ENCODE measurements around the gene SERF1B. TPM values are rescaled to one million over a fixed set of nuclear protein-coding genes. Genes with fewer than 3 reads are reported as not detected.
"Not testable (repeated sequence)": the region's sequence is repeated elsewhere in the genome, so short reads cannot be mapped to it uniquely, and the experiment has no call there.

Gene SERF1B
- total RNA-seq (10 to 100 TPM in 4 of 5 donors, 1 to 10 TPM in 1; 1.8 to 34.8 (median 22.0) TPM), polyA plus RNA-seq (10 to 100 TPM; 37.0 to 47.9 (median 41.6) TPM)
- long read RNA-seq, donor 1, partial matches to known transcripts: 0 of 3 reads
- long read RNA-seq, donor 1, other reads (novel, unspliced or antisense): 0 of 3 reads
- long read RNA-seq, donor 2, transcript SERF1B-202 (3 exons, 703 nt): major isoform, 5 of 10 reads
- long read RNA-seq, donor 2, partial matches to known transcripts: 0 of 10 reads
- long read RNA-seq, donor 2, other reads (novel, unspliced or antisense): 0 of 10 reads
- long read RNA-seq, donor 3, transcript SERF1B-202 (3 exons, 703 nt): major isoform, 6 of 9 reads
- long read RNA-seq, donor 3, partial matches to known transcripts: 0 of 9 reads
- long read RNA-seq, donor 3, other reads (novel, unspliced or antisense): 0 of 9 reads
- long read RNA-seq, donor 4, partial matches to known transcripts: 0 of 3 reads
- long read RNA-seq, donor 4, other reads (novel, unspliced or antisense): 0 of 3 reads
- long read RNA-seq, donor 5, transcript SERF1B-202 (3 exons, 703 nt): major isoform, 14 of 21 reads
- long read RNA-seq, donor 5, partial matches to known transcripts: 0 of 21 reads
- long read RNA-seq, donor 5, other reads (novel, unspliced or antisense): 0 of 21 reads
- long read RNA-seq, donor 6, transcript SERF1B-201 (3 exons, 1,889 nt): minor isoform, 5 of 49 reads
- long read RNA-seq, donor 6, transcript SERF1B-202 (3 exons, 703 nt): major isoform, 22 of 49 reads
- long read RNA-seq, donor 6, partial matches to known transcripts: 7 of 49 reads
- long read RNA-seq, donor 6, other reads (novel, unspliced or antisense): 9 of 49 reads
- long read RNA-seq, donor 7, transcript SERF1B-202 (3 exons, 703 nt): major isoform, 10 of 15 reads
- long read RNA-seq, donor 7, partial matches to known transcripts: 0 of 15 reads
- long read RNA-seq, donor 7, other reads (novel, unspliced or antisense): 0 of 15 reads
- long read RNA-seq, donor 8, transcript SERF1B-202 (3 exons, 703 nt): major isoform, 7 of 19 reads
- long read RNA-seq, donor 8, partial matches to known transcripts: 10 of 19 reads
- long read RNA-seq, donor 8, other reads (novel, unspliced or antisense): 0 of 19 reads
- long read RNA-seq, donor 9, transcript SERF1B-202 (3 exons, 703 nt): major isoform, 13 of 17 reads
- long read RNA-seq, donor 9, partial matches to known transcripts: 0 of 17 reads
- long read RNA-seq, donor 9, other reads (novel, unspliced or antisense): 0 of 17 reads
- long read RNA-seq, donor 10, partial matches to known transcripts: 0 of 4 reads
- long read RNA-seq, donor 10, other reads (novel, unspliced or antisense): 0 of 4 reads

DNA sequence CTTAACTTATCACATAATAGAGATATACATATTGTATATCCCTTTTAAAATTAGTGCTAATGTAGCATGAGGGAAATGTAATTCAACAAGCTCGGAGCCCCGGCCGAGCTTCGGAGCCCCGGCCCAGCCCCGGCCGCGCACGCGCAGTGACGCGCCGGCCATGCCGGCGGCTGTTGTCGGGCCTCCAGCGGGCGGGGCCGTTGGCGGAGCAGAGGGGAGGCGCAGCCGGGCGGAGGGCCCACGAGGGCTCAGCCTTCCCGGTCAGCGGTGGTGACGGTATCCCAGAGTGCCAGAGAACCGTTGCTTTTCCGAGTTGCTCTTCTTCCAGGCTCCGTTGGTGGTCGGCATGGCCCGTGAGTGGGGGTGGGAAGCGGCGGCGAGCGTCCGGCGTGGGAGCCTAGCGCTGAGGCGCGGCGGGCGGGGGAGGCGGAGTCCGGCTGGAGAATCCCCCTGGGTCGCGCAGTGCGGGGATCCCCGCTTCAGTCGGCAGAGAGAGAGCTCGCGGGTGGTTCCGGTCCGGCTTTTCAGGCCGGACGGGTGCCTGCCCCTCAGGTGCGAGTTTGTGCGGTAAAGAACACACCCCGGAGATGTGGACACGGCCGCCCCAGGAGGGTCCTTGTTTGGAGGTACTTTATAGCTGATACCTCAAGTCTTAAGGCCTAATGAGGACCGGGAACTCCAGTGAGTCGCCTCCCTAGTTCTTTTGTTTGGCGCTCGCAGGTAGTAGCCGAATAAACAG is at the start of gene SERF1B:
SERF1B (plus strand) TSS at position 146 of the 739 bp plus-strand sequence; CDS start at position 347, 201 bp downstream.
- H3K9me3 ChIP-seq; DNase-seq; H3K4me3 ChIP-seq; intact Hi-C loops (cut with DNase I; ENCODE audit: low total_unique reads); H3K4me1 ChIP-seq; H3K36me3 ChIP-seq; H3K27me3 ChIP-seq; H3K27ac ChIP-seq: not testable (repeated sequence)
- no CpG with 5 or more reads among the region's 66 CpGs for WGBS, 5 donors

DNA sequence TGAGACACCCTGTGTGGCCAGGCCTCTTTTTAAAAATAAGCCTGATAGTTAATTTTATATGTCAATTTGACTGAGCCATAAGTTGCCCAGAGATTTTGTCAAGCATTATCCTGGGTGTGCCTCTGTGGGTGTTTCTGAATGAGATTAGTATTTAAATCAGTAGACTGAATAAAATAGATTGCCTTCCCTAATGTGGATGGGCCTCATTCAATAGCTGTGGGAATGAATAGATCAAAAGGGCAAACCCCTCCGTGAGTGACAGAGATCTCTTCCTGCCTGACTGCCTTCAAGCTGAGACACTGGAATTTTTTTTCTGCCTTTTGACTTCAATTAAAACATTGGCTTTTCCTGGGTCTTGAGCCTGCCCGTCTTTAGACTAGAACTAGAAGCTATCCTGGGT is 33.3 kb upstream of the SERF1B start:
- H3K4me1 ChIP-seq; H3K36me3 ChIP-seq; H3K27ac ChIP-seq; H3K4me3 ChIP-seq; intact Hi-C loops (cut with DNase I; ENCODE audit: low total_unique reads); H3K9me3 ChIP-seq; DNase-seq; H3K27me3 ChIP-seq: not testable (repeated sequence)
- WGBS, 5 donors: no CpG with 5 or more reads among the region's 2 CpGs

DNA sequence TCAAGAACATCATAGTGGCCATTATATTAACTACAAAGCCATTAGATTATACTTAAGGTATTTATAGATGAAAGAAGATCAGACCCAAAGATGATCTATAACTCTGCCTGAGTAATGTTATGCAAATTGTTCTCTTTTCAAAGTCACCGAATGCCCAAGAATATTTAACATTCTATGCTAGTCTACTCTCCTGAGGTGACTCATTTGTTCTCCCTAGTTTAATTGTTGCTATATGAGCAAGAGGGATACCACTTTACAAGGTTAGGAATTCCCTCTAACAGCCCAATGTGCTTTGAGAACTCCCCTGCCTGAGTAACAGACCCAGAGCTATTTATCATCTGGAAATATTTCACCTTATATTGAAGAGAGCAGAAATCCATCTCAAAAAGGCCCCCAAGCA is 29.5 kb upstream of the SERF1B start:
- WGBS, 5 donors: no CpG with 5 or more reads among the region's 1 CpG

DNA sequence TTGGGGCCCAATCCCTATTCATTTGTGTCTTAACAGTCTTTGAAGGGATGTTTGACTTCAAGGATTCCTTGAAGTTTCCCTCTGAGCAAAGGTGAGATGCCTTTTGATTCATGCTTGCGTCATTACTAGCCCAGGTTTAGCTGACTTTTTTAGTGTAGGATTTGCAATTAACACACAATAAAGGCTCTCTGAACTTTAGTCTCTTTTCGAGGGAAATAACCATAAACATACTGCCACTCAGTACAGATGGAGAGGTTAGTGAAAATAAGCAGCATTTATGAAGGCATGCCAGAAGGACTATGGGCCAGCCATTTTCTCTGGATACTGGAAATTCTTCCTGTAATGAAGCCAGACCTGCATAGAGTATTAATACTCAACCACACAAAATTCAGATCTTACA is 4.4 kb upstream of the SERF1B start:
- H3K36me3 ChIP-seq; H3K27ac ChIP-seq; H3K4me3 ChIP-seq; H3K27me3 ChIP-seq; H3K4me1 ChIP-seq; intact Hi-C loops (cut with DNase I; ENCODE audit: low total_unique reads); DNase-seq; H3K9me3 ChIP-seq: not testable (repeated sequence)
- WGBS, 5 donors: no CpG with 5 or more reads among the region's 2 CpGs

More for the DNA sequence above, 29.5 kb upstream of the SERF1B start:
- H3K9me3 ChIP-seq; H3K4me1 ChIP-seq; H3K27me3 ChIP-seq; DNase-seq; H3K36me3 ChIP-seq; intact Hi-C loops (cut with DNase I; ENCODE audit: low total_unique reads); H3K4me3 ChIP-seq; H3K27ac ChIP-seq: not testable (repeated sequence)

DNA sequence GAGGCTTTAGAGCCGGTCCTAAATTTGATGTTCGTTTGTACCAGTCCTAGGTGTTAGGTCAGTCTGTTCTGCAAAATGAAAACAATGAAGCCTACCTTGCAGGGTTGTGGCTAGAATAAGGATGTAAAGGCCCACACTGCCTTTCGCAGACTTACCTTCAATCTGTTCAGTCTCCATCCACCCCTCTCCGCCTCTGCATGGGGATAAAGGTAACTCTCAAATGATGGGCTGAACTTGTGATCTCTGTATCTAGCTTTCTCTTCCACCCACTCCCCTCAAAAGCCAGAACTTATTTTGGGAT is 744 bp downstream of the SERF1B start:
- DNase-seq; intact Hi-C loops (cut with DNase I; ENCODE audit: low total_unique reads); H3K9me3 ChIP-seq; H3K4me1 ChIP-seq; H3K27me3 ChIP-seq; H3K36me3 ChIP-seq; H3K4me3 ChIP-seq; H3K27ac ChIP-seq: not testable (repeated sequence)
- WGBS, 5 donors: no CpG with 5 or more reads among the region's 4 CpGs

DNA sequence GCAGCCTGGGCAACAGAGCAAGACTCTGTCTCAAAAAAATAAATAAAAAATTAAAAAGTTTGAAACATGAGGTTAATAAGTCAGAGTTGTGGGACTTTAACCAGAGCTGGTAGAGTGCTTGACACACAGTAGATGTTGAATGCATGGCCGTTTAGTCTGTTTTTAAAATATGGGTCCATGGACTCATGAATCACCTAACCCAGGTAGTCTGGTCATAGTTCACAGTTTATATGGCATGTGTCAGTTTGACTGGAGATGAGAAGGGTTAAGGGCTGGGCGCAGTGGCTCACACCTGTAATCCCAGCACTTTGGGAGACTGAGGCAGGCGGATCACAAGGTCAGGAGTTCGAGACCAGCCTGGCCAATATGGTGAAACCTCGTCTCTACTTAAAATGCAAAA is 6.2 kb downstream of the SERF1B start:
- intact Hi-C loops (cut with DNase I; ENCODE audit: low total_unique reads); H3K36me3 ChIP-seq; H3K9me3 ChIP-seq; H3K27ac ChIP-seq; H3K4me1 ChIP-seq; H3K4me3 ChIP-seq; H3K27me3 ChIP-seq; DNase-seq: not testable (repeated sequence)
- WGBS, 5 donors: no CpG with 5 or more reads among the region's 5 CpGs

DNA sequence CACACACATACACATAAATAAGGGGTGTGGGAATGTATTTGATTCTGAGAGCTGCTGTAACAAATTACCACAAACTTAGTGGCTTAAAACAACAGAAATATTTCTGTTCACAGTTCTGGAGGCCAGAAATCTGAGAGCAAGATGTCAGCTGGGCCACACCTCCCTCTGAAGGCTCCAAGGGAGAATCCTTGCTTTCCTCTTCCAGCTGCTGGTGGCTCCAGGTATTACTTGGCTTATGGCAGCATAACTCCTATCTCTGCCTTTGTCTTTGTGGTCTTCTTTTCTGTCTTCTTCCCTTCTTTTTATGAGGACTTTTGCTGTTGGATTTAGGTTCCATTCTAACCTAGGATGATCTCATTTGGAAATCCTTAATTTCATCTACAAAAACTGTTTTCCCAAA is 16.4 kb downstream of the SERF1B start:
- H3K4me3 ChIP-seq; intact Hi-C loops (cut with DNase I; ENCODE audit: low total_unique reads); H3K36me3 ChIP-seq; H3K9me3 ChIP-seq; H3K27ac ChIP-seq; H3K27me3 ChIP-seq; DNase-seq; H3K4me1 ChIP-seq: not testable (repeated sequence)

DNA sequence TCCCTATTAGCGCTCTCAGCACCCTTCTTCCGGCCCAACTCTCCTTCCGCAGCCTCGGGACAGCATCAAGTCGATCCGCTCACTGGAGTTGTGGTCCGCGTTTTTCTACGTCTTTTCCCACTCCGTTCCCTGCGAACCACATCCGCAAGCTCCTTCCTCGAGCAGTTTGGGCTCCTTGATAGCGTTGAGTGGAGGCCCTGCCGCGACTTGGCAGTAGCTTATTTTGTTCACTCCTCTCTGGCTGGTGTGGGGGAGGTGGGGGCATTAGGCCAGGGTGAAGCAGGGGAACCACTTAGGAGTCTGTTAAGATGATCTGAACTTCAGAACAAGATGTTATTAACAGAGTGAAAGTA is 24.7 kb downstream of the SERF1B start:
- DNase-seq; H3K27ac ChIP-seq; H3K9me3 ChIP-seq; H3K4me3 ChIP-seq; H3K27me3 ChIP-seq; intact Hi-C loops (cut with DNase I; ENCODE audit: low total_unique reads); H3K36me3 ChIP-seq; H3K4me1 ChIP-seq: not testable (repeated sequence)
- WGBS, 5 donors: no CpG with 5 or more reads among the region's 16 CpGs

DNA sequence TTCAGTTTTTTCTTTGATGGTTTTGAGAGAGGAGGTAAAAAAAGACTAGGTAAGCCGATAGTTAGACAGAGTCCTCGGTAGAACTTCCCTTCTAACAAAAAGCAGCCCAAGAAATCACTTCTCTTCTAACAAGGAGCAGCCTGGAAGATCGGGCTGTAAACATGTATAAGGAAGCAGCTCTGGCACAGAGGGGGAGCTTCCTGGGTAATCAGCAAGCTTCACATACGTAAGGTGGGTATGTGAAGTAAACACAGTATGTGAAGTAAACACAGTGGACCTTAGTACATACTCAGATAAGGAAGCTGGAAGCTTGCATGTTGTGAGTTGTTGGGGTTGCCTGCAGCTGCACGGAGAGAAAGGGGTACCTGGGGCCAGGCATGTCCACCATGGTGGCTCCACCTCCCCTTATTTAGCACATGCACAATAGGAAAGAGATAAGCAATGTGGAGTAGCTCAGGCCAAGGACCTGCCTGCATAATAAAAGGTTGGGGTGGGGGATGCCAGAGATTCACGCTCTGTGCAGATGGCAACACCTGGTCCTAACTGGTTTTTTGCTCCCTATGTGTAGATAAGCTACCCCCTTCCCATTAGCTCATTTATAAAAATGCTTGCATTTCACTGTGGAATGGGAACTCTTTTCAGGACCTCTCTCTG is 31.4 kb downstream of the SERF1B start:
- DNase-seq; H3K27ac ChIP-seq; H3K27me3 ChIP-seq; intact Hi-C loops (cut with DNase I; ENCODE audit: low total_unique reads); H3K4me1 ChIP-seq; H3K4me3 ChIP-seq; H3K36me3 ChIP-seq; H3K9me3 ChIP-seq: not testable (repeated sequence)
- no CpG with 5 or more reads among the region's 6 CpGs for WGBS, 5 donors

DNA sequence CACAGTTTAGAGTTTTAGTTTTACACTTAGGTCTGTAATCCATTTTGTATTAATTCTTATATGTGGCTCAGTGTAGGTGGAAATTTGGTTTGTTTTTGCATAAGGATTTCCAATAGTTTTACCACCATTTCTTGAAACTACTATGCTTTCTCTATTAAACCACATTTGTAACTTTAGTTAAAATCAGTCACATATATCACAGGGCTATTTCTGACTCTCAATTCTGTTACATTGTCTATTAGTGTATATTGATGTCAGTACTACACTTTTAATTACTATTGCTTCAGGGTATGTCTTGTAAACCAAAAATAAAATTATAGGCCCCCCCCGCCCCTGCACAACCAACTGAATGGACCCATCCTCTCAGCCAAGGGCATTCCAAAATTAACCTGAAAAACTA is 32.1 kb downstream of the SERF1B start:
- H3K27ac ChIP-seq; DNase-seq; intact Hi-C loops (cut with DNase I; ENCODE audit: low total_unique reads); H3K36me3 ChIP-seq; H3K4me1 ChIP-seq; H3K9me3 ChIP-seq; H3K4me3 ChIP-seq; H3K27me3 ChIP-seq: not testable (repeated sequence)
- WGBS, 5 donors: no CpG with 5 or more reads among the region's 1 CpG

DNA sequence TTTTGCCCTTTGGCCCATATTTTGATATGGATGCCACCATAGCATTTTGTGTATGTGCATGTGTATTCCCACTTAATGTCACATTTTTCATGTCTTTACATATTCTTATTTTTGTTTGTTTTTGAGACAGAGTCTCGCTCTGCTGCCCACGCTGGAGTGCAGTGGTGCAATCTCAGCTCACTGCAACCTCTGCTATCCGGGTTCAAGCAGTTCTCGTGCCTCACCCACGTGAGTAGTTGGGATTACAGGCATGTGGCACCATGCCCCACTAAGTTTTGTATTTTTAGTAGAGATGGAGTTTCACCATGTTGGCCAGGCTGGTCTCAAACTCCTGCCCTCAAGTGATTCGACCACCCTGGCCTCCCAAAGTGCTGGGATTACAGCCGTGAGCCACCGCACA is 52.6 kb downstream of the SERF1B start:
- H3K27me3 ChIP-seq; DNase-seq; H3K4me3 ChIP-seq; H3K36me3 ChIP-seq; H3K27ac ChIP-seq; intact Hi-C loops (cut with DNase I; ENCODE audit: low total_unique reads); H3K9me3 ChIP-seq; H3K4me1 ChIP-seq: not testable (repeated sequence)
- WGBS, 5 donors: 96 to 100% (median 96%) methylated on average over 5 of the region's 8 CpGs

All from stomach (tissue), 19 donors.